ENCODE data around the gene MND1.

GRCh38 chr4:153337686-153338085, 6.8 kb upstream of the MND1 start:
- TF ChIP-seq POLR2AphosphoS5 (IDR thresholded peaks at IDR 0.05; ENCODE audit: low read depth, low read length), result no peak
- TF ChIP-seq, protein P1, sequence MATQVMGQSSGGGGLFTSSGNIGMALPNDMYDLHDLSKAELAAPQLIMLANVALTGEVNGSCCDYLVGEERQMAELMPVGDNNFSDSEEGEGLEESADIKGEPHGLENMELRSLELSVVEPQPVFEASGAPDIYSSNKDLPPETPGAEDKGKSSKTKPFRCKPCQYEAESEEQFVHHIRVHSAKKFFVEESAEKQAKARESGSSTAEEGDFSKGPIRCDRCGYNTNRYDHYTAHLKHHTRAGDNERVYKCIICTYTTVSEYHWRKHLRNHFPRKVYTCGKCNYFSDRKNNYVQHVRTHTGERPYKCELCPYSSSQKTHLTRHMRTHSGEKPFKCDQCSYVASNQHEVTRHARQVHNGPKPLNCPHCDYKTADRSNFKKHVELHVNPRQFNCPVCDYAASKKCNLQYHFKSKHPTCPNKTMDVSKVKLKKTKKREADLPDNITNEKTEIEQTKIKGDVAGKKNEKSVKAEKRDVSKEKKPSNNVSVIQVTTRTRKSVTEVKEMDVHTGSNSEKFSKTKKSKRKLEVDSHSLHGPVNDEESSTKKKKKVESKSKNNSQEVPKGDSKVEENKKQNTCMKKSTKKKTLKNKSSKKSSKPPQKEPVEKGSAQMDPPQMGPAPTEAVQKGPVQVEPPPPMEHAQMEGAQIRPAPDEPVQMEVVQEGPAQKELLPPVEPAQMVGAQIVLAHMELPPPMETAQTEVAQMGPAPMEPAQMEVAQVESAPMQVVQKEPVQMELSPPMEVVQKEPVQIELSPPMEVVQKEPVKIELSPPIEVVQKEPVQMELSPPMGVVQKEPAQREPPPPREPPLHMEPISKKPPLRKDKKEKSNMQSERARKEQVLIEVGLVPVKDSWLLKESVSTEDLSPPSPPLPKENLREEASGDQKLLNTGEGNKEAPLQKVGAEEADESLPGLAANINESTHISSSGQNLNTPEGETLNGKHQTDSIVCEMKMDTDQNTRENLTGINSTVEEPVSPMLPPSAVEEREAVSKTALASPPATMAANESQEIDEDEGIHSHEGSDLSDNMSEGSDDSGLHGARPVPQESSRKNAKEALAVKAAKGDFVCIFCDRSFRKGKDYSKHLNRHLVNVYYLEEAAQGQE (IDR thresholded peaks at IDR 0.05; ENCODE audit: insufficient read depth in 1 of 2, low read depth in 2 of 2, low read length in 2 of 2), result no peak
- no peak for TF ChIP-seq TAF1 (IDR thresholded peaks at IDR 0.05; ENCODE audit: borderline replicate concordance, insufficient read depth, low read length)
- TF ChIP-seq SIN3A (IDR thresholded peaks at IDR 0.05; ENCODE audit: borderline replicate concordance, insufficient read depth, low read length), result no peak
- TF ChIP-seq FOXP2 (optimal IDR thresholded peaks at IDR 0.05; ENCODE audit: borderline replicate concordance, extremely low read depth, extremely low read length, insufficient read depth), result no peak
